GM21390 (cell line): Measurements from ENCODE around the gene LEFTY2.
A peak's percentile ranks its signal among the peaks of the same experiment; 100 is the strongest.
"Not testable (repeated sequence)": the region's sequence is repeated elsewhere in the genome, so short reads cannot be mapped to it uniquely, and the experiment has no call there.

Experiments used
- ATAC-seq: cut with Tn5 transposase; IDR thresholded peaks from one replicate; pipeline ENCODE4 v1.9.1; 2021; ENCODE audit not compliant: unreplicated experiment

Gene LEFTY2

DNA sequence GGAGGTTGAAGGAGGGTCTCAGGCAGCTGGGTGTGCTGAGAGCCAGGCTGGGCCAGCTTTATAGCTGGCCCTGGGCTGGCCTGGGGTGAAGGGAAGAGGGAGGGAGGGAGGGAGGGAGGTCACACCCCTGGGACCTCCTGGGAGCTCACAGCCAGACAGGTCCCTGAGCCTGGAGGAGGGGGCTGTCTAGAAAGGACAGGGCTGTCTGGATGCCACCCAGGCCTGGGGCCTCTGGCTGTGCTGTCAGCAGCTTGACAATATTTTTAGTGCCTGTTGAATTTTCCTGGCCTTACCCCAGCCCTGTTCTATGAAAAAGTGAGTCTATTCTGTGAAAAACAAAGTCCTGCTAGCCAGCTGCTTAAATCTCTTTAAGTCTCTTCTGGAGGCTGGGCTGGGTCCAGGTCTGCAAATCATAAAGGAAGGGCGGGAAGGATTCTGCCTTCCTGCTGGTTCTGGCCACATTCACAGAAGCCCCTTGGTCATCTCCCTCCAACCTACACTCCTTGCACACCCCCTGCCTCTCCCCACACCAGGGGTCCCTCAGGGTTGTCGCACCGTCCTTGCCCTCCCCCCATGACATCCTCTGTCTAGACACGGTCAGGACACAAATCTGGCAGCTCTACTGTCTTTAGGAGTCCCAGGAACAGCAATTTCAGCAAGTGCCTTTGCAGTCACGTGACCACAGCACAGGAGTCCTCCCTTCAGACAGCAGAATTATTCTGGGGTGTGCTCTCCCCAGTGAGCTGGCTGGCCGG, at the start of gene LEFTY2:
Gene LEFTY2, minus strand, starts transcription at position 34 of the 755 bp plus-strand sequence. CDS start 80 bp downstream, outside the sequence.
- no peak for ATAC-seq

- ATAC-seq: no peak
Measured at GRCh38 chr1:225987491-225988316, 46.7 kb upstream of the LEFTY2 start.

- no peak for ATAC-seq
Measured at GRCh38 chr1:225981714-225982113, 40.7 kb upstream of the LEFTY2 start.

DNA sequence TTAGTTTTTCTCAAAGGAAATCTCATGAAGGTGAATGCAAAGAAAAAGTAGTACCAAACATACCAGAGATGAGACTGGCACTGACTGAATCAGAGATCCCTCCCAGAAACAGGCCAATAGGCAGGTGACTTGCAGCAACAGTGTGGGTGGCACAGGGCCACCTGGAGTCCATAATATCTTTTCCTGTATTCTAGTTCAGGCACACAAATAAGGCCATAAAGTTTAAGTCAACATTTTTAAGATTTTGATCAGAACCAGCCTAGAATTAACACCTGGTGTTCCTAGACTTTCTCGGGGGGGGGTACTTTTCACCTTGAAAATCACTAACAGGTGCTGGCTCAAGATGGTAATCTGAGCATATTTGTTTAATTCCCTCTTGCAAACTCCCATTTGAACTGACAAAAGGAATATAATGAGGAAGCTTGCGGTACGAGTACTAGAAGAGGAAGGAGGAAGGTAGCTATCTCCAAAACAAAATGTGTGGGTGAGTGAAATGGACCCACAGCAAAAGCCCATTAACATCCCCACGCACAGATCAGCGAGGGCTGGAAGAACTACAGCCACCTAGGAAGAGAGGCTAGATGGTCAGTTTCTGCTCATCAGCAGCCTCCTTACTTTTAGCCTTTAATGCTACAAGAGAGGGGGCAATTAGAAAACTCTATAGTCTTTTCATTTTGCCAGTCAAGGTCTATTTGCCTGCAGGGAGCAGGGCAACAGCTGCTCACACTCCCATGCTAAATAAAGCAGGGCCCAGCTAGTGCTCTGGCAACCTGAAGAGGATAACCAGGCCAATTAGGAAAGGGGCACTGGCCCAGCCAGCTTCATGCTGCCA, 39.2 kb upstream of the LEFTY2 start:
- no peak for ATAC-seq

- no peak for ATAC-seq
Measured at GRCh38 chr1:225979421-225979820, 38.4 kb upstream of the LEFTY2 start.

DNA sequence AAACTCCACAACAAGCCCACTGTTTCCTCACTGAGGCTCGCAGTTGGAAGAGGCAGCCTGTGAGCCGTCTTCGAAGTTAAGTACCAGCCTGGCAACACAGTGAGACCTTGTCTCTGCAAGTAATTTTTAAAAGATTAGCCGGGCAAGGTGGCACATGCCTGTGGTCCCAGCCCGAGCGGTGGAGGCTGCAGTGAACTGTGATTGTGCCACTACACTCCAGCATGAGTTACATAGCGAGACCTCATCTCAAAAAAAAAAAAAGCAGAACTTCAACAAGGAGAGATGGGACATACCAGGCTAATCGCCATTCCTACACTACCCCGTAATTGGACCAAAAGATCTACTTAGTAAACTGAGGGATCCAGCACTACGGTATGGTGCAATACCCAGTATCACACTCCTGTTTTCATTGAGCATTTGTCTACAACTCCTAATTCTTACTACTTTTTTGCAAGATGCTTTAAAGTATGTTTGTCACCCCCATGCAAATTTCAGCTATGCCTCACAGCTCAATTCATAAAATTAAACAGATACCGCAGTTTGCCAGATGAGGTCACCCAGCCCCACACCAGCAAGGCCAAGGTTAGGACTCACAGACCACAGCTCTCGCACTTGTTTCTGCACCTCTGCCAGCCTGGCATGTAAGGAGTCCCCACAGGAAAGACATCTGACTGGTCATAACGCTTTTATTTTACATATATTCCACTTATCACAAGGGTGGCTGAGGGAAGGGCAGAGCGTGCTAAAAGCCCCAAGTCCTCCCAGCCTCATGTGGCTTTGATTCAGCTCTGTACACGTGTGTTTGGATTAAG, 37.1 kb upstream of the LEFTY2 start:
- ATAC-seq: peak; percentile 66

GRCh38 chr1:225975146-225975545, 34.1 kb upstream of the LEFTY2 start:
- not testable (repeated sequence) for ATAC-seq

GRCh38 chr1:225974454-225974853, 33.4 kb upstream of the LEFTY2 start:
- no peak for ATAC-seq

- no peak for ATAC-seq
Measured at GRCh38 chr1:225973158-225973557, 32.1 kb upstream of the LEFTY2 start.

DNA sequence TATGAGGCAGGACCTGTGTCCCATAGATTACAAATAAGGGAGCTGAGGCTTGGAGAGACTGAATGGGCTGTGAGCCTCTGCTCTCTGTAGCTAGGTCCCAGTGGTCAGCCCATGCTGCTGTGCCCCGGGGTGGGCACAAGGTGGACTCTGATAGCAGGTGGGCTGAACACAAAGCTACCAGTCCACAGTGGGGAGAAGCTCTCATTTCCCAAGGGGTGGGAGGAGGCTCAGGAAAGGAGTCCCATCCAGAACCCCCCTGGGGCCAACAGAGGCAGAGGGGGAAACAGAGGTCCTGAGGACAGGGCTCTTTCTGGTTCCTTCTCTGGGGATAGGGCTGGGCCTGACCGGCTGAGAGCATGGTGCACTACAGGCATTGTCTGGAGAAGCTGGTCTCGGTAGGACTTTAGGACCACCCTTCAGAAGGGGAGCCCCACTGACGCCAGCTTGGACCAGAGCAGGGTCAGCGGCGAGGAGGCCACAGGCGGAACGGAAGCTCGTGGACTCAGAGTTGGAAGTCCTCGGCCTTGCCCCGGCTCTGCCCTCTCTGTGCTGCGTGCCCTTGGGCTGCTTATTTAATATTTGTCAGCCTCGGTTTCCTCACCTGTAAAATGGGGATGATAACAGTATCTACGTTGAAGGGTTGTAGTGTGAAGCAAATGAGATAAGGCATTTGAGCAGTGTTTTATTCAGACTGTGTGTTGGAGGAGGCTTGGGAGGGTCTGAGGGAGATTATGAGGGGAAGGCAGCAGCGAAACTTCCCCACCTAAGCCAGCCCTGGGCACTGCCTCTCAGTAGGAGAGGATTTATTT, 31.5 kb upstream of the LEFTY2 start:
- no peak for ATAC-seq

DNA sequence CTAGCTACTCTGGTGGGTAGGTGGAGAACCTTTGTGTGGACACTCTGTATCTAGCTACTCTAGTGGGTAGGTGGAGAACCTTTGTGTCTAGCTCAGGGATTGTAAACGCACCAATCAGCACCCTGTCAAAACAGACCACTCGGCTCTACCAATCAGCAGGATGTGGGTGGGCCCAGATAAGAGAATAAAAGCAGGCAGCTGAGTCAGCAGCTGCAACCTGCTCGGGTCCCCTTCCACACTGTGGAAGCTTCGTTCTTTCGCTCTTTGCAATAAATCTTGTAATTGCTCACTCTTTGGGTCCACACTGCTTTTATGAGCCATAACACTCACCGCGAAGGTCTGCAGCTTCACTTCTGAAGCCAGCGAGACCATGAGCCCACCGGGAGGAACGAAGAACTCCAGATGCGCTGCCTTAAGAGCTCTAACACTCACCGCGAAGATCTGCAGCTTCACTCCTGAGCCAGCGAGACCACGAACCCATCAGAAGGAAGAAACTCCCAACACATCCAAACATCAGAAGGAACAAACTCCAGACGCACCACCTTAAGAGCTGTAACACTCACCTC, 29.7 kb upstream of the LEFTY2 start:
- not testable (repeated sequence) for ATAC-seq

GRCh38 chr1:225969751-225970150, 28.7 kb upstream of the LEFTY2 start:
- ATAC-seq: not testable (repeated sequence)

DNA sequence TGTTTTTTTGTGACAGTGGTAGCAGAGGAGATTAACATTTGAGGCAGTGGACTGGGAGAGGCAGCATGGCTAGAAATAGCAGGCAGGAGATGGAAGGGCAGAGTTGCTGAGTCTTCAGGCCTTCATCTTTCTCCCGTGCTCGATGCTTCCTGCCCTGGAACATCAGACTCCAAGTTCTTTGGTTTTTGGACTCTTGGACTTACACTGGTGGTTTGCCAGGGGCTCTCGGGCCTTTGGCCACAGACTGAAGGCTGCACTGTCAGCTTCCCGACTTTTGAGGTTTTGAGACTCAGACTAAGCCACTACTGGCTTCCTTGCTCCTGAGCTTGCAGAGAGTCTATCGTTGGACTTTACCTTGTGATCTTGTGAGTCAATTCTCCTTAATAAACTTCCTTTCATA, 24.2 kb upstream of the LEFTY2 start:
- ATAC-seq: no peak

GRCh38 chr1:225963735-225964530, 22.9 kb upstream of the LEFTY2 start:
- no peak for ATAC-seq

DNA sequence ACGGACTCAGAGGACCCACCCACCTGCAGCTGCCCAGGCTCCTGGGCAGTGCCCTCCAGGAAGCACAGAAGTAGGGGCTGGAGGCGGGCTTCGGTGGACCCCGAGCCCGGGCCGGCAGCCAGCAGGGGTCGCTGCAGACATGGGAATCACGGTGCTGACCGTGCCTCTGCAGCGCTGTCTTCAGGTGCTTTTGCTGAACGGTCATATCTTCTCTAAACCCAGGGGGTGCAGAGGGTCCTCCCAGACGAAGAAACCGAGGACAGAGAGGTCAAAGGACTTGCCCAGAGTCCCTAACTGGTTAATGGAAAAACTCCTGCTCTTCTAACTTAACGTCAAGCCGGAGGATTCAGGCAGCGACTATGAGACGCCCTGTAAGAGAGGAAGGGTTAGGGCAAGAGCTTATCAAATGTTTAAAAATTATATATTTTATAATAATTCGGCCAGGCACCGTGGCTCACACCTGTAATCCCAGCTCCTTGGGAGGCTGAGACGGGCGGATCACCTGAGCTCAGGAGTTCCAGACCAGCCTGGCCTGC, 21.5 kb upstream of the LEFTY2 start:
- no peak for ATAC-seq

GRCh38 chr1:225961659-225962439, 20.8 kb upstream of the LEFTY2 start:
- no peak for ATAC-seq

DNA sequence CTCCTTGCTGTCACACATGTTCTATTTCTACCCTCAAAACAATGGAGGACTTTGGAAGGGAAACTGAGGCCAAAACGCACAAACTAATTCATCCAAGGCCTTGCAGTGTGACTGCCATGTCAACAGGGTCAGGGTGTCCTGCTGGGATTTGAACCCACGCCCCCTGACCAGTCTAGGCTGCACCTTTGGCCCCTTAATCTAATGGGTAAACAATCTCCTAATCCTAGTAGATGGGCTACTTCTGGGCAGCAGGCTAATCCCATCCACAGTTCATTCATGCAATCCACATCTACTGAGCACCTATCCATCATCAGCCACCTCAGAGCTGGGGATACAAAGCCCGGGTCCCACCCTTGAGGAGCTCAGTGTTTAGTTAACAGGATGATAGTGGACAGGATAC, 17.0 kb upstream of the LEFTY2 start:
- no peak for ATAC-seq
